H1 (cell line): ENCODE results near the gene RNF141. TPM values are rescaled to one million over a fixed set of nuclear protein-coding genes. Genes with fewer than 3 reads are reported as not detected.

Experiments used
- CTCF ChIA-PET: fragments of 300-600 bp; sonication (Branson Sonifier 250); formaldehyde crosslinking; loops from one replicate; lab custom pipeline; 2021; ENCODE audit not compliant: partially characterized antibody; lab: Charles Lee
- POLR2A ChIA-PET: fragments of 300-600 bp; sonication (Branson Sonifier 250); formaldehyde crosslinking; loops from one replicate; lab custom pipeline; 2021; ENCODE audit warnings: inconsistent platforms; ENCODE audit not compliant: partially characterized antibody; lab: Charles Lee
- DNase-seq, 2 experiments: peaks; one replicate each; pipeline versions ENCODE4 v3.0.0 to v3.0.0-alpha.2; 2010 to 2022; ENCODE audit warnings: low spot score in 2 of 2, low read depth in 1 of 2, mixed read lengths in 1 of 2
- FAIRE-seq: peaks from 2 replicates; lab custom pipeline; 2011; peaks lifted over from hg19 to GRCh38; lab: Jason Lieb, UNC
- H2AFZ ChIP-seq: 2 replicates; pipeline ENCODE4 v1.8.1; 2012; ENCODE audit warnings: low read length, inconsistent platforms
- H2AK5ac ChIP-seq: 2 replicates; pipeline ENCODE4 v1.6.1; 2013; ENCODE audit warnings: low read depth, low read length
- H2BK120ac ChIP-seq: replicated peaks from 2 replicates; pipeline ENCODE3; 2013; ENCODE audit warnings: low read depth, low read length, inconsistent platforms
- H2BK12ac ChIP-seq: 2 replicates; pipeline ENCODE4 v1.6.1; 2013; ENCODE audit warnings: low read depth, low read length
- H2BK15ac ChIP-seq: 2 replicates; pipeline ENCODE4 v1.6.1; 2013; ENCODE audit warnings: low read length
- H2BK20ac ChIP-seq: 2 replicates; pipeline ENCODE4 v1.6.1; 2013; ENCODE audit warnings: low read length
- H2BK5ac ChIP-seq: 2 replicates; pipeline ENCODE4 v1.6.1; 2013; ENCODE audit warnings: low read depth, low read length
- H3K14ac ChIP-seq: 2 replicates; pipeline ENCODE4 v1.6.1; 2013; ENCODE audit warnings: inconsistent platforms; ENCODE audit not compliant: insufficient read length
- H3K18ac ChIP-seq: 2 replicates; pipeline ENCODE4 v1.6.1; 2013; ENCODE audit warnings: low read length; ENCODE audit errors: extremely low read depth
- H3K23ac ChIP-seq: 2 replicates; pipeline ENCODE4 v1.6.1; 2013; ENCODE audit warnings: inconsistent platforms; ENCODE audit not compliant: insufficient read length
- H3K23me2 ChIP-seq: 2 replicates; pipeline ENCODE4 v1.6.1; 2013; ENCODE audit warnings: low read depth, low read length
- H3K27ac ChIP-seq: 2 replicates; pipeline ENCODE4 v1.6.1; 2011; ENCODE audit warnings: low read depth, low read length, inconsistent platforms
- H3K27me3 ChIP-seq, 4 experiments: replicated peaks in 1 of 4; 1 replicate in 1 of 4; 2 replicates in 3 of 4; pipeline versions ENCODE4 v1.6.1 to v1.8.1; 2011 to 2013; ENCODE audit warnings: low read length in 3 of 4, mild to moderate bottlenecking in 3 of 4, inconsistent platforms in 2 of 4, mixed read lengths in 2 of 4, moderate library complexity in 1 of 4; ENCODE audit not compliant: control insufficient read depth in 3 of 4, insufficient read depth in 3 of 4; ENCODE audit errors: extremely low read depth in 1 of 4
- H3K36me3 ChIP-seq, 4 experiments: 2 replicates each; pipeline versions ENCODE4 v1.6.1 to v1.8.1; 2011 to 2013; ENCODE audit warnings: mild to moderate bottlenecking in 4 of 4, low read length in 3 of 4, moderate library complexity in 2 of 4, control low read depth in 1 of 4, inconsistent platforms in 1 of 4; ENCODE audit not compliant: insufficient read depth in 4 of 4, control insufficient read depth in 2 of 4
- H3K4ac ChIP-seq: replicated peaks from 2 replicates; pipeline ENCODE3; 2013; ENCODE audit warnings: low read length, low read depth, mixed read lengths, inconsistent platforms; ENCODE audit not compliant: insufficient read length
- H3K4me1 ChIP-seq, 4 experiments: replicated peaks in 1 of 4; 1 replicate in 1 of 4; 2 replicates in 3 of 4; pipeline versions ENCODE4 v1.6.1 to v1.8.1; 2011 to 2013; ENCODE audit warnings: low read length in 3 of 4, inconsistent platforms in 2 of 4, mixed read lengths in 1 of 4; ENCODE audit not compliant: insufficient read depth in 4 of 4, control insufficient read depth in 3 of 4
- H3K4me2 ChIP-seq, 2 experiments: 2 replicates each; pipeline versions ENCODE4 v1.6.1 to v1.8.1; 2011 to 2013; ENCODE audit warnings: low read depth in 2 of 2, low read length in 2 of 2, control low read depth in 1 of 2, inconsistent platforms in 1 of 2, mild to moderate bottlenecking in 1 of 2; ENCODE audit not compliant: insufficient read depth in 1 of 2
- H3K4me3 ChIP-seq, 4 experiments: fragments of 200-600, 300-600 bp in 1 of 4; sonication (generic), shearing (Covaris generic), sonication (Bioruptor Twin) in 1 of 4; 2 replicates each; pipeline versions ENCODE4 v1.5.1 to v1.8.1; 2011 to 2016; ENCODE audit warnings: low read length in 4 of 4, low read depth in 3 of 4, control low read depth in 2 of 4, inconsistent platforms in 2 of 4, mild to moderate bottlenecking in 2 of 4, mixed read lengths in 1 of 4, moderate library complexity in 1 of 4; ENCODE audit not compliant: insufficient read depth in 2 of 4; ENCODE audit errors: extremely low read depth in 1 of 4
- H3K56ac ChIP-seq: replicated peaks from 2 replicates; pipeline ENCODE3; 2013; ENCODE audit warnings: low read depth, mild to moderate bottlenecking, mixed read lengths, low read length, inconsistent platforms; ENCODE audit not compliant: insufficient read length
- H3K79me1 ChIP-seq: 2 replicates; pipeline ENCODE4 v1.6.1; 2013; ENCODE audit warnings: low read depth, low read length, control low read depth
- H3K79me2 ChIP-seq, 2 experiments: 2 replicates each; pipeline versions ENCODE4 v1.6.1 to v1.8.1; 2012 to 2013; ENCODE audit warnings: low read length in 2 of 2, mild to moderate bottlenecking in 2 of 2, inconsistent platforms in 1 of 2; ENCODE audit not compliant: insufficient read depth in 2 of 2, control insufficient read depth in 1 of 2
- H3K9ac ChIP-seq, 4 experiments: replicated peaks in 1 of 4; 1 replicate in 1 of 4; 2 replicates in 3 of 4; pipeline versions ENCODE4 v1.6.1 to v1.8.1; 2011 to 2013; ENCODE audit warnings: low read depth in 3 of 4, low read length in 3 of 4, control low read depth in 2 of 4, mild to moderate bottlenecking in 2 of 4, moderate library complexity in 2 of 4, inconsistent platforms in 1 of 4; ENCODE audit errors: extremely low read depth in 1 of 4
- H3K9me3 ChIP-seq, 2 experiments: 2 replicates each; pipeline versions ENCODE4 v1.6.1 to v1.8.1; 2012 to 2013; ENCODE audit warnings: mild to moderate bottlenecking in 2 of 2, moderate library complexity in 2 of 2, control low read depth in 1 of 2, inconsistent platforms in 1 of 2, low read depth in 1 of 2, low read length in 1 of 2, mixed read lengths in 1 of 2; ENCODE audit not compliant: insufficient read depth in 2 of 2
- H4K20me1 ChIP-seq, 2 experiments: replicated peaks in 1 of 2; 2 replicates each; pipeline versions ENCODE3 to v1.8.1; 2011 to 2013; ENCODE audit warnings: inconsistent platforms in 2 of 2, low read length in 2 of 2, mild to moderate bottlenecking in 1 of 2; ENCODE audit not compliant: insufficient read depth in 2 of 2, control insufficient read depth in 1 of 2
- H4K5ac ChIP-seq: 2 replicates; pipeline ENCODE4 v1.6.1; 2013; ENCODE audit warnings: low read length, low read depth, mixed read lengths, inconsistent platforms; ENCODE audit not compliant: insufficient read length
- H4K8ac ChIP-seq: 2 replicates; pipeline ENCODE4 v1.8.0; 2013; ENCODE audit warnings: mild to moderate bottlenecking, moderate library complexity, low read length, inconsistent platforms; ENCODE audit not compliant: insufficient read depth; ENCODE audit errors: extremely low read depth
- H4K91ac ChIP-seq: replicated peaks from 2 replicates; pipeline ENCODE3; 2013; ENCODE audit warnings: low read length, mixed read lengths, inconsistent platforms; ENCODE audit not compliant: insufficient read length
- JUND ChIP-seq: IDR thresholded peaks from 2 replicates; pipeline ENCODE4 v1.6.1; 2011; ENCODE audit warnings: mild to moderate bottlenecking, improper control_type of control experiment, low read length
- MAFK ChIP-seq: IDR thresholded peaks from 2 replicates; pipeline ENCODE4 v1.6.1; 2012; ENCODE audit warnings: low read depth, mild to moderate bottlenecking, improper control_type of control experiment, low read length
- SAP30 ChIP-seq: fragments of 300-600 bp; sonication (generic); IDR thresholded peaks from 2 replicates; pipeline ENCODE4 v1.7.1; 2012; ENCODE audit warnings: low read length, moderate library complexity, mild to moderate bottlenecking, inconsistent platforms; ENCODE audit not compliant: insufficient read depth, insufficient replicate concordance
- TBP ChIP-seq: IDR thresholded peaks from 2 replicates; pipeline ENCODE4 v1.6.1; 2011; ENCODE audit warnings: low read depth, low read length, improper control_type of control experiment
- TEAD4 ChIP-seq: IDR thresholded peaks from 2 replicates; pipeline ENCODE4 v1.6.1; 2012; ENCODE audit warnings: low read depth, low read length, inconsistent platforms, mixed read lengths
- polyA plus RNA-seq, 7 experiments: library from polyadenylated mRNA; depleted of rRNA in 3 of 7; stranded (reverse) in 5 of 7; unstranded in 2 of 7; fragments of >200 nt in 5 of 7; fragments of 200-250 nt in 2 of 7; gene quantifications; 1 replicate in 5 of 7; 2 replicates in 1 of 7; 4 replicates in 1 of 7; pipeline versions ENCODE4 v1.2.1 to v1.2.3, GENCODE V29; 2011 to 2013; ENCODE audit warnings: missing spikeins in 2 of 7, mixed read lengths in 2 of 7
- total RNA-seq: library from RNA; stranded (reverse); fragmentation: NEBNext Ultra II Directional; extraction: Animal tissue kit (Norgen Biotek cat#: 25700); gene quantifications from 2 replicates; pipeline ENCODE4 v1.2.1, GENCODE V29; 2021

Gene RNF141
- total and polyA plus RNA-seq, 2 of the 8 experiments (the other 6 are each of a cell fraction or from before 2014, with no cell fraction given): 8.5 to 22.8 TPM

- no peak overlapping the region for H2AK5ac ChIP-seq
- H2AFZ ChIP-seq: no peak overlapping the region
- no peak overlapping the region for H3K56ac ChIP-seq
- H4K5ac ChIP-seq: no peak overlapping the region
- ChIA-PET POLR2A (no interaction called here), CTCF (interaction anchor here (0.6 to 2.3 kb wide), 4 partner anchors 8 to 31 kb away, joined by 3 to 9 read pairs (median 4); no protein-coding TSS in a partner anchor)
- H3K9me3 ChIP-seq: no peaks in the 10 kb centered on the region
- no peaks in the 10 kb centered on the region for H3K36me3 ChIP-seq
- no peak overlapping the region for H4K91ac ChIP-seq
- no peaks in the 10 kb centered on the region for H3K23me2 ChIP-seq
- H2BK12ac ChIP-seq: no peak overlapping the region
- no peak overlapping the region for H3K4ac ChIP-seq
- H3K4me3 ChIP-seq: no peak overlapping the region
- peaks cover 0 to 6% (median 0%) of the 10 kb centered on the region in 4 experiments; a peak in 4 of 7 replicates for H3K4me1 ChIP-seq
- H3K79me1 ChIP-seq: no peaks in the 10 kb centered on the region
- FAIRE-seq (no peak), DNase-seq (no peak)
- TF ChIP-seq TEAD4 (no peak), JUND (no peak), MAFK (no peak), SAP30 (no peak), TBP (no peak)
- no peak overlapping the region for H3K14ac ChIP-seq
- H3K79me2 ChIP-seq: no peaks in the 10 kb centered on the region
- H3K23ac ChIP-seq: no peak overlapping the region
- H2BK20ac ChIP-seq: no peak overlapping the region
- no peaks in the 10 kb centered on the region for H3K27me3 ChIP-seq
- no peak overlapping the region for H3K9ac ChIP-seq
- no peak overlapping the region for H2BK5ac ChIP-seq
- H3K18ac ChIP-seq: no peak overlapping the region
- no peak overlapping the region for H4K8ac ChIP-seq
- no peak overlapping the region for H3K4me2 ChIP-seq
- H2BK15ac ChIP-seq: no peak overlapping the region
- no peak overlapping the region for H2BK120ac ChIP-seq
- no peak overlapping the region for H3K27ac ChIP-seq
- H4K20me1 ChIP-seq: no peaks in the 10 kb centered on the region
Observed at GRCh38 chr11:10573028-10573427, 32.0 kb upstream of the RNF141 start.
